Tibial artery (tissue), 4 donors: ENCODE results near the gene TPST1.
"Not testable (repeated sequence)": the region's sequence is repeated elsewhere in the genome, so short reads cannot be mapped to it uniquely, and the experiment has no call there.

Experiments
- DNase-seq, 2 donors: peaks; one replicate each; pipeline ENCODE4 v3.0.0-alpha.2; 2019
- H3K27ac ChIP-seq, 2 donors: fragments of 200-600 bp; sonication (generic) in 1 of 2; 1 replicate in 1 of 2; 2 replicates in 1 of 2; pipeline ENCODE4 v1.5.1; 2018 to 2019; ENCODE audit warnings: mild to moderate bottlenecking in 1 of 2
- H3K27me3 ChIP-seq, 2 donors: fragments of 200-600 bp; sonication (generic) in 1 of 2; one replicate each; pipeline versions ENCODE4 v1.5.1 to v1.6.0; 2016 to 2019
- H3K36me3 ChIP-seq, 3 donors: fragments of 200-600 bp; sonication (generic) in 2 of 3; one replicate each; pipeline ENCODE4 v1.5.1; 2016 to 2019; ENCODE audit warnings: mild to moderate bottlenecking in 2 of 3
- H3K4me1 ChIP-seq, 4 donors: fragments of 200-600 bp; sonication (generic) in 2 of 4; 1 replicate in 3 of 4; 2 replicates in 1 of 4; pipeline ENCODE4 v1.5.1; 2016 to 2019
- H3K4me3 ChIP-seq, 2 donors: fragments of 200-600 bp; sonication (generic) in 1 of 2; 1 replicate in 1 of 2; 2 replicates in 1 of 2; pipeline ENCODE4 v1.5.1; 2018 to 2019; ENCODE audit warnings: mild to moderate bottlenecking in 2 of 2
- H3K9me3 ChIP-seq, 3 donors: fragments of 200-600 bp; sonication (generic) in 1 of 3; one replicate each; pipeline ENCODE4 v1.5.1; 2016 to 2019
- intact Hi-C: fragments of 100-400 bp; cut with DNase I; formaldehyde crosslinking; loops from one replicate; pipeline ENCODE4 v1.15.0; 2023; ENCODE audit warnings: low total_unique reads
- TF ChIP-seq, protein P1 (sequence below), 2 experiments: fragments of 200-600 bp in 1 of 2; fragments of 450-650 bp in 1 of 2; IDR thresholded peaks; one replicate each; pipeline ENCODE4 v1.5.1; 2017 to 2019; ENCODE audit warnings: antibody characterized with exemption in 2 of 2, mild to moderate bottlenecking in 1 of 2, moderate library complexity in 1 of 2

Gene TPST1

DNA sequence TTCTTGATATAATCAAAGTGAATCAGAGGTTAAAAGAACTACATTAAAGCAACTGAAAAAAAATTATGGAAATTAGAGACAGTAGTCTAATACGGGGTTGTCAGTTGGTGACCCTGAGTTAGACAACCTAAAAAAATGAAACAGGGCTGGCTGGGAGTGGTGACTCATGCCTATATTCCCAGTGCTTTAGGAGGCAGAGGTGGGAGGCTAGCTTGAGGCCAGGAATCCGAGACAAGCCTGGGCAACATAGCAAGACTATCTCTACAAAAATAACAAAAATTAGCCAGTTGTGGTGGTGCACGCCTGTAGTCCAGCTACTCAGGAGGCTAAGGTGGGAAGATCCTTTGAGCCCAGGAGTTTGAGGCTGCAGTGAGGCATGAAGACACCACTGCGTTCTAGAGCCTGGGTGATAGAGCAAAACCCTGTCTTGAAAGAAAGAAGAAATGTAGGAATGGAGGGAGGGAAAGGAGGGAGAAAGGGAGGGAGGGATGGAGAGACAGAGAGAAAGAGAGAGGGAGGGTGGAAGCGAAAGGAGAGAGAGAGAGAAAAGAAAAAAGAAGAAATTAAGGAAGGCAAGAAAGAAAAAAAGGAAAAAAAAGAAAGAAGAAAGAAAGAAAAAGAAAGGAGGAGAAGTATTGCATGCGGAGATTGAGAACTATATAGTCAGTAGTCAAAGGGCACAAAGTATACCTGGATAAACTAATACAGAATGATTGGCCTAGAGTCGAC, 166.1 kb downstream of the TPST1 start:
- H3K36me3 ChIP-seq: peaks cover 0 to 1% (median 0%) of the 10 kb centered on the region in 3 donors
- H3K4me1 ChIP-seq: no peaks in the 10 kb centered on the region
- no peaks in the 10 kb centered on the region for H3K27me3 ChIP-seq
- intact Hi-C loops: no loop called here
- TF ChIP-seq, protein P1, sequence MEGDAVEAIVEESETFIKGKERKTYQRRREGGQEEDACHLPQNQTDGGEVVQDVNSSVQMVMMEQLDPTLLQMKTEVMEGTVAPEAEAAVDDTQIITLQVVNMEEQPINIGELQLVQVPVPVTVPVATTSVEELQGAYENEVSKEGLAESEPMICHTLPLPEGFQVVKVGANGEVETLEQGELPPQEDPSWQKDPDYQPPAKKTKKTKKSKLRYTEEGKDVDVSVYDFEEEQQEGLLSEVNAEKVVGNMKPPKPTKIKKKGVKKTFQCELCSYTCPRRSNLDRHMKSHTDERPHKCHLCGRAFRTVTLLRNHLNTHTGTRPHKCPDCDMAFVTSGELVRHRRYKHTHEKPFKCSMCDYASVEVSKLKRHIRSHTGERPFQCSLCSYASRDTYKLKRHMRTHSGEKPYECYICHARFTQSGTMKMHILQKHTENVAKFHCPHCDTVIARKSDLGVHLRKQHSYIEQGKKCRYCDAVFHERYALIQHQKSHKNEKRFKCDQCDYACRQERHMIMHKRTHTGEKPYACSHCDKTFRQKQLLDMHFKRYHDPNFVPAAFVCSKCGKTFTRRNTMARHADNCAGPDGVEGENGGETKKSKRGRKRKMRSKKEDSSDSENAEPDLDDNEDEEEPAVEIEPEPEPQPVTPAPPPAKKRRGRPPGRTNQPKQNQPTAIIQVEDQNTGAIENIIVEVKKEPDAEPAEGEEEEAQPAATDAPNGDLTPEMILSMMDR (IDR thresholded peaks at IDR 0.05): no peak
- DNase-seq: no peak
- no peak overlapping the region for H3K4me3 ChIP-seq
- no peaks in the 10 kb centered on the region for H3K9me3 ChIP-seq
- H3K27ac ChIP-seq: no peak overlapping the region

DNA sequence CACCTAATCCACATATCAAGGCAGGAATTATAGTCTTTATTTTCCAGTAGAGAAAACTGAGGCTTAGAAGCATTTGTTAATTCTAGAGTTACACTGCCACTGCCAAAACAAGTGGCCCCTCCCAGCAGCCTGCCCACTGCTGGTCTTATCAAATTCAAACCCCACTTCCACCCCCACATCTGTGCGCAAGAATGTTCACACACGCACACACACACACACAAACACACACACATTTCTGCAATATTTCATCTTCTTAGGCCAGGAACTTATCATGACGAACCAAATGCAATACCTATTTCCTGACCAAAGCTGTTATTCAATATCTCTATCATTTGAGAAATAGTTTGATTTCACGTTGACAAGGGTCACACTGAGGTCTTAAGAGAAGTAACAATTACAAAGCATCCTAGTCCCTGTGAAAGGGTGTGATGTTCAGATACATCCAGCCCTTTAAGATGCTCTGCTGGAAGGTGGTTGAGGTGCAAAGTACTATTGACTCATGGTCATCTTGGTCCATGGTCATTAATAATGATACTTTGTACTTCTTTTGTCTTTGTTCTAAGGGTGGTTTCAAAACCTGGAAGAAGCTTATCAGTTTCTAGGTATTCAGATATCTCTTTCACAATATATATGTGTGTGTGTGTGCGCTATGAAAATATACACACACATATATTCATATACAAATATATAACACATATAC, 169.2 kb downstream of the TPST1 start:
- peaks cover 6 to 30% (median 7%) of the 10 kb centered on the region in 3 donors for H3K36me3 ChIP-seq
- H3K27me3 ChIP-seq, DNase-seq, H3K9me3 ChIP-seq, intact Hi-C loops, H3K27ac ChIP-seq, H3K4me3 ChIP-seq, H3K4me1 ChIP-seq: not testable (repeated sequence)

DNA sequence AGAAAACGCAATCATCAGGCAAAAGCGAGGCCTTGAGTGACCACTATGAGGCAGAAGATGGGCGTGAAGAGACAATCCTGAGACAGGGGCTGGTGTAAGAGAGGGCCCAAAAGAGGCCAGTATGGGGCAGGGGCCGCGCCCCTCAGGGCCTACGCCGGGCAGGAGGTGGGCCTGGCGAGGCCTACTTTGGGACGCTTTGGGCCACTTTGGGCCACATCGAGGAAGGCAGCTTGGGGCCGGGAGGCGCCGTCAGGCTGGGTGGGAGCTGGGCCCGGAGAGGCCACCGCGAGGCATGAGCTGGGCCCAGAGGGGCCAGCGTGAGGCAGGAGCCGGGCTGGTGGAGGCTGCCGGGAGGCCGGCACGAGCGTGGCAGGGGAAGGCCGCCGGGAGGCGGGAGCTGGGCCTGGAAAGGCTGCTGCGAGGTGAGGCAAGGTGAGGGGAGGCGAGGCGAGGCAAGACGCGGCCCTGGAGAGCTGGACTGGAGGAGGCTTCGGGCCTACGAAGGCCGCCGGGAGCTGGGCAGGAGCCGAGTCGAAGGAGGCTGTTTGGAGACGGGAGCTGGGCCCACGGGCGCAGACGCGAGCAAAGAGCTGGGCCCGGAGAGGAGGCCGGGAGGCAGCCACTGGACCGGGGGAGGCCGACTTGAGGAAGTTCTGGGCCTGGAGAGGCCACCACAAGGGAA, 171.3 kb downstream of the TPST1 start:
- intact Hi-C loops: no loop called here
- H3K4me1 ChIP-seq: no peaks in the 10 kb centered on the region
- TF ChIP-seq, protein P1 (IDR thresholded peaks at IDR 0.05): no peak
- H3K36me3 ChIP-seq: peaks cover 22 to 46% (median 26%) of the 10 kb centered on the region in 3 donors
- no peaks in the 10 kb centered on the region for H3K27me3 ChIP-seq
- peaks cover 0 to 8% (median 0%) of the 10 kb centered on the region in 3 donors for H3K9me3 ChIP-seq
- no peak overlapping the region for H3K27ac ChIP-seq
- no peak overlapping the region for H3K4me3 ChIP-seq
- DNase-seq: no peak

DNA sequence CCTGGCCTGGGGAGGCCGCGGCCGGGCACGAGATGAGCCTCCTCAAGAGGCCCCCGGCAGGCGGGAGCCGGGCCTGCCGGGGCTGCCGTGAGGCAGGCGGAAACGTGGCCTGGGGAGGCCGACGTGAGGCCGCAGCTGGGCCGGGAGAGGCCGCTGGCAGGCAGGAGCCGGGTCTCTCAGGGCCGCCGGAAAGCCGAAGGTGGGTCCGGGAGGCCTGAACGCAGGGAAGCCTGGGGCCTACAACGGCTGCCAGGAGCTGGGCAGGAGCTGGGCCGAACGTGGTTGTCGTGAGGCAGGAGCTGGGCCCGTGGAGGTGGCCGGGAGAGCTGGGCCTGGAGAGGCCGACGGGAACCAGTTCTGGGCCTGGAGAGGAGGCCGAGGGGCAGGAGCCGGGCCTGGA, 171.9 kb downstream of the TPST1 start:
- Histone ChIP-seq H3K9me3 (peaks cover 0 to 8% (median 0%) of the 10 kb centered on the region in 3 donors), H3K4me1 (no peaks in the 10 kb centered on the region), H3K4me3 (no peak overlapping the region), H3K36me3 (peaks cover 22 to 52% (median 26%) of the 10 kb centered on the region in 3 donors), H3K27ac (no peak overlapping the region), H3K27me3 (no peaks in the 10 kb centered on the region)
- intact Hi-C loops: no loop called here
- TF ChIP-seq, protein P1 (IDR thresholded peaks at IDR 0.05): no peak
- no peak for DNase-seq

DNA sequence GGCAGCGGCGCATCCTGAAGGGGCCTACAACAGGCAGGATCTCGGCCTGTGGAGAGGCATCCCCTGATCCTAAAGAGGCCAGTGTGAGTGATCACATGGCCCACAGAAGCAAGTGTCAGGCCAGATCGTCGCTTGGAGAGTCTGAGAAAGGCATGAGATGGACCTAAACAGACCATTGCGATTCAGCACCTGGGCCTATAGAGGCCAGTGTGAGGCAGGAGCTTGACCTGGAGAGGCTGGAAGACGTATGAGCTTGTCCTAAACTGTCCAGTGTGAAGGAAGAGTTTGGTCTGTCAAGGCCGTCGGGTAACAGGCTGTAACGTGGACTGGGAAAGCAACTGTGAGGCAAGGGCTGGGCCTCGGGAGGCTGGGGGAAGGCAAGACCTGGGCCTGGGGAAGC, 172.6 kb downstream of the TPST1 start:
- no peaks in the 10 kb centered on the region for H3K4me1 ChIP-seq
- H3K4me3 ChIP-seq: no peak overlapping the region
- H3K36me3 ChIP-seq: peaks cover 22 to 54% (median 26%) of the 10 kb centered on the region in 3 donors
- H3K9me3 ChIP-seq: peaks cover 0 to 8% (median 0%) of the 10 kb centered on the region in 3 donors
- intact Hi-C loops: no loop called here
- H3K27me3 ChIP-seq: no peaks in the 10 kb centered on the region
- no peak overlapping the region for H3K27ac ChIP-seq
- DNase-seq: no peak
- TF ChIP-seq, protein P1 (IDR thresholded peaks at IDR 0.05): no peak
